ENCODE measurements around the gene TIAM1. TPM values are rescaled to one million over a fixed set of nuclear protein-coding genes. Genes with fewer than 3 reads are reported as not detected.

Gene TIAM1
- total and polyA plus RNA-seq, 2 of the 8 experiments (the other 6 are each of a cell fraction or from before 2014, with no cell fraction given) = 10.1 to 30.7 TPM

GRCh38 chr21:31299291-31300147 lies 44.5 kb downstream of the TIAM1 start:
- Histone ChIP-seq H3K4ac (replicated peaks; ENCODE audit: insufficient read length, low read depth, low read length) (no peak overlapping the region), H2BK12ac (ENCODE audit: low read depth, low read length) (no peak overlapping the region), H3K56ac (replicated peaks; ENCODE audit: insufficient read length, low read depth, low read length) (no peak overlapping the region), H3K9me3 (ENCODE audit: insufficient read depth in 2 of 2, low read depth in 1 of 2, low read length in 1 of 2) (no peaks in the 10 kb centered on the region), H4K20me1 (replicated peaks in 1 of 2; ENCODE audit: control insufficient read depth in 1 of 2, insufficient read depth in 2 of 2, low read length in 2 of 2) (no peaks in the 10 kb centered on the region), H3K4me3 (ENCODE audit: extremely low read depth in 1 of 4, insufficient read depth in 2 of 4, low read depth in 3 of 4, low read length in 4 of 4) (no peak overlapping the region), H3K27me3 (replicated peaks in 1 of 4; ENCODE audit: control insufficient read depth in 3 of 4, extremely low read depth in 1 of 4, insufficient read depth in 3 of 4, low read length in 3 of 4) (no peaks in the 10 kb centered on the region), H3K14ac (ENCODE audit: insufficient read length) (no peak overlapping the region), H2BK120ac (replicated peaks; ENCODE audit: low read depth, low read length) (no peak overlapping the region), H3K23ac (ENCODE audit: insufficient read length) (no peak overlapping the region), H3K27ac (ENCODE audit: low read depth, low read length) (no peak overlapping the region), H3K79me2 (ENCODE audit: control insufficient read depth in 1 of 2, insufficient read depth in 2 of 2, low read length in 2 of 2) (no peaks in the 10 kb centered on the region), H4K91ac (replicated peaks; ENCODE audit: insufficient read length, low read length) (no peak overlapping the region), H3K18ac (ENCODE audit: extremely low read depth, low read length) (no peak overlapping the region), H3K4me1 (replicated peaks in 1 of 4; ENCODE audit: control insufficient read depth in 3 of 4, insufficient read depth in 4 of 4, low read length in 3 of 4) (no peaks in the 10 kb centered on the region), H2BK20ac (ENCODE audit: low read length) (no peak overlapping the region), H3K36me3 (ENCODE audit: control insufficient read depth in 2 of 4, insufficient read depth in 4 of 4, low read length in 3 of 4) (no peaks in the 10 kb centered on the region), H3K9ac (replicated peaks in 1 of 4; ENCODE audit: extremely low read depth in 1 of 4, low read depth in 3 of 4, low read length in 3 of 4) (no peak overlapping the region), H2AK5ac (ENCODE audit: low read depth, low read length) (no peak overlapping the region), H2BK5ac (ENCODE audit: low read depth, low read length) (no peak overlapping the region), H3K4me2 (ENCODE audit: insufficient read depth in 1 of 2, low read depth in 2 of 2, low read length in 2 of 2) (no peak overlapping the region), H2AFZ (ENCODE audit: low read length) (no peak overlapping the region), H4K8ac (ENCODE audit: extremely low read depth, insufficient read depth, low read length) (no peak overlapping the region), H4K5ac (ENCODE audit: insufficient read length, low read depth, low read length) (no peak overlapping the region), H3K79me1 (ENCODE audit: low read depth, low read length) (0 out of 2 replicates have a peak, but pooled peaks cover 2% of the 10 kb centered on the region), H2BK15ac (ENCODE audit: low read length) (no peak overlapping the region), H3K23me2 (ENCODE audit: low read depth, low read length) (no peaks in the 10 kb centered on the region)
- POLR2A ChIA-PET (ENCODE audit: partially characterized antibody) = interaction anchor here (1.3 kb wide), 1 partner anchor 15 kb away, joined by 3 read pairs; no protein-coding TSS in a partner anchor
- WGBS, 2 experiments (ENCODE audit: extremely low coverage in 1 of 2, insufficient coverage in 1 of 2, insufficient read length in 1 of 2, insufficient replicate concordance in 2 of 2, low coverage in 1 of 2, low lambda C conversion rate in 2 of 2, missing lambda C conversion rate in 1 of 2) = 90% methylated on average over 15 of the region's 15 CpGs; no CpG with 5 or more reads in 1 of the 2 experiments
- DNase-seq (ENCODE audit: low read depth in 1 of 2, low spot score in 2 of 2) = no peak
- TF ChIP-seq POLR2A (IDR thresholded peaks at IDR 0.05; ENCODE audit: control extremely low read depth in 1 of 2, low read depth in 2 of 2, low read length in 2 of 2) (no peak), TAF7 (optimal IDR thresholded peaks at IDR 0.05; ENCODE audit: borderline replicate concordance, low read depth, low read length) (no peak), POLR2AphosphoS5 (IDR thresholded peaks at IDR 0.05; ENCODE audit: low read depth, low read length) (no peak), ATF2 (IDR thresholded peaks at IDR 0.05; ENCODE audit: low read length) (no peak), NRF1 (IDR thresholded peaks at IDR 0.05; ENCODE audit: low read depth, low read length) (no peak), USF2 (IDR thresholded peaks at IDR 0.05; ENCODE audit: low read length) (no peak)
- no peak for FAIRE-seq
- CTCF ChIA-PET (ENCODE audit: partially characterized antibody) = no interaction called here
